Stimulated activated CD8-positive, alpha-beta memory T cell treated with anti-CD3 and anti-CD28 coated beads, Interleukin-4, amount 100 ng/mL, for 4 hours (primary cell): Measurements from ENCODE around the gene PUS10.
"Not testable (repeated sequence)": the region's sequence is repeated elsewhere in the genome, so short reads cannot be mapped to it uniquely, and the experiment has no call there.

Source experiments
- DNase-seq, 2 donors: peaks; one replicate each; pipeline ENCODE4 v3.0.0-alpha.2; 2020; ENCODE audit warnings: low read depth in 2 of 2, low spot score in 1 of 2

PUS10 gene

GRCh38 chr2:60936757-60937156 lies 81.3 kb downstream of the PUS10 start:
- DNase-seq: no peak

- no peak for DNase-seq
These were observed 83.8 kb downstream of the PUS10 start for GRCh38 chr2:60934165-60934722.

- no peak for DNase-seq
These were observed 85.1 kb downstream of the PUS10 start for GRCh38 chr2:60932954-60933353.

GRCh38 chr2:60932061-60932460 lies 86.0 kb downstream of the PUS10 start:
- not testable (repeated sequence) for DNase-seq

- no peak for DNase-seq
These were observed 91.1 kb downstream of the PUS10 start for GRCh38 chr2:60926741-60927552.

GRCh38 chr2:60925994-60926740 lies 91.9 kb downstream of the PUS10 start:
- no peak for DNase-seq

GRCh38 chr2:60907329-60907728 lies 110.7 kb downstream of the PUS10 start:
- no peak for DNase-seq

GRCh38 chr2:60906395-60906794 lies 111.7 kb downstream of the PUS10 start:
- no peak for DNase-seq

- not testable (repeated sequence) for DNase-seq
These were observed 112.2 kb downstream of the PUS10 start for GRCh38 chr2:60905867-60906266.

GRCh38 chr2:60901296-60901695 lies 116.8 kb downstream of the PUS10 start:
- DNase-seq: not testable (repeated sequence)

- no peak for DNase-seq
These were observed 118.2 kb downstream of the PUS10 start for GRCh38 chr2:60899892-60900249.

GRCh38 chr2:60899230-60899891 lies 118.7 kb downstream of the PUS10 start:
- DNase-seq: peak in 1 of 2 donors; percentile 36

- no peak for DNase-seq
These were observed 119.5 kb downstream of the PUS10 start for GRCh38 chr2:60898567-60898966.
